Testis (tissue), 2 donors: ENCODE measurements around the gene GAA.

Experiments used
- POLR2A ChIP-seq: fragments of 450-650 bp; IDR thresholded peaks from one replicate; pipeline ENCODE4 v1.6.1; 2017; ENCODE audit warnings: antibody characterized with exemption, mild to moderate bottlenecking, moderate library complexity
- TF ChIP-seq, protein P1 (sequence below), 3 experiments: fragments of 450-650 bp in 2 of 3; fragments of 200-600 bp in 1 of 3; sonication (generic) in 1 of 3; IDR thresholded peaks; one replicate each; pipeline ENCODE4 v1.5.1; 2016 to 2019; ENCODE audit warnings: antibody characterized with exemption in 3 of 3, mild to moderate bottlenecking in 2 of 3, moderate library complexity in 1 of 3

DNA sequence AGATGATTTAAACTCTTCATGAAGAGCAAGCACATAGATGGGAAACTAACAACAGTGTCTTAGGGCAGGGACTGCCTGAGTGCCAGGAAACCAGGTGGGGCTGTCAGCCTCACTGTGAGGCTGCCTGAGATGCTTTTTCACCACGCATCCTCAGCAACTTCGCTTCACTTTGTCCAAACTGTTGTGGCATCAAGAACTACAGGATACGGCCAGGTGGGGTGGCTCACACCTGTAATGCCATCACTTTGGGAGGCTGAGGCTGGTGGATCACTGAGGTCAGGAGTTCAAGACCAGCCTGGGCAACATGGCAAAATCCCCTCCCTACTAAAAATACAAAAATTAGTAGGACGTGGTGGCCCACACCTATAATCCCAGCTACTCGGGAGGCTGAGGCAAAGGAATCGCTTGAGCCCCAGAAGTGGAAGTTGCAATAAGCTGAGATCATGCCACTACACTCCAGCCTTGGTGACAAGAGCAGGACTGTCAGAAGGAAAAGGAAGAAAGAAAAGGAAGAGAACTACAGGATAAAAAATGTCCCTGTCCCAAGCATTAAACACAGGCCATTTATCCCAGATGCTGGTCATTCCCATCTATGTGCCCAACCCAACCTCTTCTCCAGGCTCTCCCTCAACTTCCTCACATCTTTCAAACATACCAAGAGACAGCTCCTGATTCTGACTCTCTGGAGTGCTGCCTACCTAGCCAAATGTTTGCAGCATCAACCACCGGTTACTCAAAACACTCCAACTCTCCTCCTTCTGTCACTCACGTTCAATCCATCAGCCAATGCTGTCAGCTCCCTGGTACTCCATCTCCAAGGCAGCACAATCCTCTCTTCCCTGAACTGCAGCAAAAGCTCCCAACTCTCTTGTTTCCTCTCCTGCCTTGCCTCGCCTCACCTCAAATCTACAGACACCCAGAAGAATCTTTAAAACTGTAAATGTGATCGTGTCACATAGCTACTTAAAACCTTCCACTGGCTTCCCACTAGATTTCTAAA lies 44.0 kb downstream of the GAA start:
- TF ChIP-seq, protein P1, sequence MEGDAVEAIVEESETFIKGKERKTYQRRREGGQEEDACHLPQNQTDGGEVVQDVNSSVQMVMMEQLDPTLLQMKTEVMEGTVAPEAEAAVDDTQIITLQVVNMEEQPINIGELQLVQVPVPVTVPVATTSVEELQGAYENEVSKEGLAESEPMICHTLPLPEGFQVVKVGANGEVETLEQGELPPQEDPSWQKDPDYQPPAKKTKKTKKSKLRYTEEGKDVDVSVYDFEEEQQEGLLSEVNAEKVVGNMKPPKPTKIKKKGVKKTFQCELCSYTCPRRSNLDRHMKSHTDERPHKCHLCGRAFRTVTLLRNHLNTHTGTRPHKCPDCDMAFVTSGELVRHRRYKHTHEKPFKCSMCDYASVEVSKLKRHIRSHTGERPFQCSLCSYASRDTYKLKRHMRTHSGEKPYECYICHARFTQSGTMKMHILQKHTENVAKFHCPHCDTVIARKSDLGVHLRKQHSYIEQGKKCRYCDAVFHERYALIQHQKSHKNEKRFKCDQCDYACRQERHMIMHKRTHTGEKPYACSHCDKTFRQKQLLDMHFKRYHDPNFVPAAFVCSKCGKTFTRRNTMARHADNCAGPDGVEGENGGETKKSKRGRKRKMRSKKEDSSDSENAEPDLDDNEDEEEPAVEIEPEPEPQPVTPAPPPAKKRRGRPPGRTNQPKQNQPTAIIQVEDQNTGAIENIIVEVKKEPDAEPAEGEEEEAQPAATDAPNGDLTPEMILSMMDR (IDR thresholded peaks at IDR 0.05): no peak
- TF ChIP-seq POLR2A: no peak
